Activated CD8-positive, alpha-beta T cell treated with anti-CD3 and anti-CD28 coated beads for 36 hours (primary cell): ENCODE results near the gene TRIM47. TPM values are rescaled to one million over a fixed set of nuclear protein-coding genes. Genes with fewer than 3 reads are reported as not detected.

Source experiments
- ATAC-seq: fragments of 200-7000 bp; cut with Tn5 transposase; one replicate; pipeline ENCODE4 v1.10.0; 2021; ENCODE audit warnings: mild to moderate bottlenecking, moderate library complexity
- CTCF ChIA-PET: fragments of 350-600 bp; sonication (Branson Sonifier 250); formaldehyde crosslinking; loops from one replicate; lab custom pipeline; 2021; ENCODE audit warnings: antibody characterized with exemption; lab: Charles Lee
- POLR2A ChIA-PET: fragments of 350-600 bp; sonication (Branson Sonifier 250); formaldehyde crosslinking; loops from one replicate; lab custom pipeline; 2021; ENCODE audit warnings: antibody characterized with exemption; lab: Charles Lee
- DNase-seq: peaks from one replicate; pipeline ENCODE4 v3.0.0-alpha.2; 2020
- H3K27ac Mint-ChIP-seq: one replicate; pipeline ENCODE4 v1.8.0; 2021; ENCODE audit warnings: mild to moderate bottlenecking, mixed read lengths
- H3K27me3 Mint-ChIP-seq: one replicate; pipeline ENCODE4 v1.8.0; 2021; ENCODE audit warnings: mixed read lengths
- H3K36me3 Mint-ChIP-seq: one replicate; pipeline ENCODE4 v1.8.0; 2021; ENCODE audit warnings: low read depth, mixed read lengths
- H3K4me1 Mint-ChIP-seq: one replicate; pipeline ENCODE4 v1.8.0; 2021; ENCODE audit warnings: low read depth, mixed read lengths
- H3K4me3 Mint-ChIP-seq: one replicate; pipeline ENCODE4 v1.8.0; 2021; ENCODE audit warnings: mild to moderate bottlenecking, moderate library complexity, mixed read lengths
- H3K9me3 Mint-ChIP-seq: one replicate; pipeline ENCODE4 v1.8.0; 2021; ENCODE audit warnings: mixed read lengths
- intact Hi-C: fragments of 100-400 bp; cut with micrococcal nuclease; formaldehyde crosslinking; loops from one replicate; pipeline ENCODE4 v1.10.0; 2022
- total RNA-seq, 2 experiments: library from RNA; stranded (reverse); gene quantifications; one replicate each; pipeline ENCODE4 v1.2.3, GENCODE V29; 2021
- TF ChIP-seq, protein P1 (sequence below): fragments of 200-600 bp; IDR thresholded peaks from one replicate; pipeline ENCODE4 v1.8.0; 2022; ENCODE audit warnings: antibody characterized with exemption, mild to moderate bottlenecking

Gene TRIM47
- total RNA-seq, 2 experiments from 2014 or later = 16.6 to 16.8 TPM

DNA sequence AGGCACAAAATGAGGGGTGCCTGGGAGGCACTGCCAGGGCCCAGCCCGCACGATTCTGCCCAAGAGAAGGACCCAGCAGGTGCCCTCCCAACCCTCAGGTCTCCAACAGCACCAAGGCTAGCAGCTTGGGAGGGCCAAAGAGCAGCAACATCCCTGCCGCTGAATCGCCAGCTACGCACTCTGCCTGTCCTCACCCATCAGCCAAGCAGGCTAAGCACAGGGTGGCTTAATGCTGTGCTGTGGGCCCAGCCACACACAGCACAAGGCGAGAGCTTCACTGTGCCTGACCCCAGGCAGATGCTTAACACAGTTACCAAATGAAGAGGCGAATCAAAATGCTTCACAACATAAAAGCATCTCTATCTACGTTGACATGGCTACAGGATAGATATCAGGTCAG is 36.9 kb upstream of the TRIM47 start:
- CTCF ChIA-PET = interaction anchor here (1.2 to 2.0 kb wide), 4 partner anchors 10 to 99 kb away, joined by 3 to 8 read pairs (median 6); partner anchors contain the start of gene MRPL38
- DNase-seq (no peak), ATAC-seq (no peak)
- Mint-ChIP-seq H3K9me3 (no peaks in the 10 kb centered on the region), H3K4me3 (no peak overlapping the region), H3K27me3 (no peaks in the 10 kb centered on the region), H3K4me1 (no peaks in the 10 kb centered on the region), H3K27ac (no peak overlapping the region), H3K36me3 (peaks cover 3% of the 10 kb centered on the region)
- TF ChIP-seq, protein P1, sequence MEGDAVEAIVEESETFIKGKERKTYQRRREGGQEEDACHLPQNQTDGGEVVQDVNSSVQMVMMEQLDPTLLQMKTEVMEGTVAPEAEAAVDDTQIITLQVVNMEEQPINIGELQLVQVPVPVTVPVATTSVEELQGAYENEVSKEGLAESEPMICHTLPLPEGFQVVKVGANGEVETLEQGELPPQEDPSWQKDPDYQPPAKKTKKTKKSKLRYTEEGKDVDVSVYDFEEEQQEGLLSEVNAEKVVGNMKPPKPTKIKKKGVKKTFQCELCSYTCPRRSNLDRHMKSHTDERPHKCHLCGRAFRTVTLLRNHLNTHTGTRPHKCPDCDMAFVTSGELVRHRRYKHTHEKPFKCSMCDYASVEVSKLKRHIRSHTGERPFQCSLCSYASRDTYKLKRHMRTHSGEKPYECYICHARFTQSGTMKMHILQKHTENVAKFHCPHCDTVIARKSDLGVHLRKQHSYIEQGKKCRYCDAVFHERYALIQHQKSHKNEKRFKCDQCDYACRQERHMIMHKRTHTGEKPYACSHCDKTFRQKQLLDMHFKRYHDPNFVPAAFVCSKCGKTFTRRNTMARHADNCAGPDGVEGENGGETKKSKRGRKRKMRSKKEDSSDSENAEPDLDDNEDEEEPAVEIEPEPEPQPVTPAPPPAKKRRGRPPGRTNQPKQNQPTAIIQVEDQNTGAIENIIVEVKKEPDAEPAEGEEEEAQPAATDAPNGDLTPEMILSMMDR = no peak
- intact Hi-C loops = no loop called here
- POLR2A ChIA-PET = interaction anchor here (0.8 kb wide), 1 partner anchor 13 kb away, joined by 3 read pairs; no protein-coding TSS in a partner anchor

DNA sequence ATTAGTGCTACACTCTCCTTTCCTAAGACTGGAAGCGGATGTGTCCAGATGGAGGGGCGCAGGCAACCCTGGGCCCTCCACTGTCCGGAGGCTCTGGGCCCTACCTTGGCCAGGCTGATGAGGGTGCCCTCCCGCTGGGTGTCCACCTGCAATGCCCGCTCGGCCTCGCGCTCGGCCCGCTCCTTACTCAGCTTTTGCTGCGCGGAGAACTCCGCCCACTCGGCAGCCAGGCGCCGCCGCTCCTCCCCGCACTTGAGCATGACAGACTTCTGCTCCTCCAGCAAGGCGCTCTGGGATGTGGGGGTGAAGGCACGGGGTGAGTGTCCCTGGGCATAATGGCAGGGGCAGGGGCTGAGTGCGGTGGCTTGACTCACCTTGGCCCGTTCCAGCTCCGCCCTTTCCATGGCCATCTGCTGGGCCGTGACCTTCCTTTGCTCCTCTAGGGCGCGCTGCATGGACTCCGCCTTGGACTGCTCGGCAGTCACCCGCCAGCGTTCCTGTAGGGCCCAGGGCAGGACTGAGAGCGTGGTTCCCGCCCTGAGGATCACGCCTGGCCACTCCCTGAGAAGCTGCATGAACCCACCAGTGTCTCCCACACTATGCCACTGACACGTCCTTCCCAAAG is 36.4 kb upstream of the TRIM47 start:
- no peak for DNase-seq
- TF ChIP-seq, protein P1 = no peak
- ATAC-seq = no peak
- Mint-ChIP-seq H3K36me3 (peaks cover 3% of the 10 kb centered on the region), H3K4me1 (peaks cover 2% of the 10 kb centered on the region), H3K4me3 (no peak overlapping the region), H3K27me3 (no peaks in the 10 kb centered on the region), H3K9me3 (no peaks in the 10 kb centered on the region), H3K27ac (no peak overlapping the region)
- ChIA-PET CTCF (interaction anchor here (1.2 kb wide), 1 partner anchor 13 kb away, joined by 3 read pairs; no protein-coding TSS in a partner anchor), POLR2A (interaction anchor here (0.8 kb wide), 1 partner anchor 12 kb away, joined by 3 read pairs; no protein-coding TSS in a partner anchor)
- intact Hi-C loops = no loop called here

DNA sequence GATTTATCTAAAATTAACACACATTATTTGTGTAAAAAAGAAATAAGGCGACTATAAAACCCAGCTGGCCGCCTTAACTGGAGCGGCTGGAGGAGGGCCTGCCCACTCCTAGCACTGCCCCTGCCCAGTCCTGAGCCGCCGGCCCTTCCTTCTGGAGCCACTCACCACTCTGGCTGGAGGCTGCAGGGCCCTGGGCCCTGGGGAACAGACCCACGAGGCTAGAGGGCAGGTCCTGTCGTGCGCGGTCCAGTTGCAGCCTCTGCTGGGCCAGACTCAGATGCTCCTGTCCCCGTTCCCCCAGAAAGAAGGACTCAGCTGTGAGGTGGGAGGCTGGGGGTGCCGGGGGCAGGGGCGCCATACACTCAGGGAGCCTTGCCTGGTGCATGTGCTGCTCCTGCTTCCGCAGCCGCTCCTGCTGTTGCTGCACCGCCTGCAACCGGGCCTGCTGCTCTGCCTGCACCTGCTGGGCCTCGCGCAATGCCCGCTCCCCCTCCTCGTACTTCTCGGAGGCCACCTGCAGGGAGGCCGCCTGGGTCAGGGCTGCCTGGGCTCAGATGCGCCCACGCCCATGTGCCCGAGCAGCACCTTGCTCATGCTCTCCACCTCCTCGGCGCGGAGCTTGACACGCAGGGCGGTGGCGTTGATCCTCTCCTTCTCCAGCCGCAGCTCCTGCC is 35.3 kb upstream of the TRIM47 start:
- Mint-ChIP-seq H3K27ac (no peak overlapping the region), H3K36me3 (peaks cover 4% of the 10 kb centered on the region), H3K27me3 (no peaks in the 10 kb centered on the region), H3K9me3 (no peaks in the 10 kb centered on the region), H3K4me3 (no peak overlapping the region), H3K4me1 (peaks cover 2% of the 10 kb centered on the region)
- intact Hi-C loops = no loop called here
- DNase-seq (no peak), ATAC-seq (no peak)
- TF ChIP-seq, protein P1 = no peak
- CTCF ChIA-PET = no interaction called here
- POLR2A ChIA-PET = interaction anchor here (0.5 kb wide), 1 partner anchor 332 kb away, joined by 3 read pairs; no protein-coding TSS in a partner anchor

DNA sequence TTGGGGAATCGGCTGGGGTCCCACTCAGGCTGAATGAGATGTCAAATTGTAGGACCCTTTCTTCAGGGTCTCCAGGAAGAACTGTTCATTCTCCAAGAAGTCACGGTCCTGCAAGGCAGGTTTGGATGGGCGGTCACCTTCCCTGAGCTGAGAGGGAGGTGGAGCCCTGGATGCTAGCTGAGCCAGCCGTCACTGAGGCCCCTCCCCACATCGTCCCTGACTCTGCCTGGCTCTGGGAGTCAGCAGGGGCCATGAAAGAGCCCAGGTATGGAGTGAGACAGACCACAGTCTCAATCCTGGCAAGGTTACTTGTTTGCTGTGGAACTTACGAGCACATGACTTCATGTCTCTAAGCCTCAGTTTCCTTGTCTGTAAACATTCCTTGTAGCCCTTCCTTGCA is 32.3 kb upstream of the TRIM47 start:
- ChIA-PET CTCF (interaction anchor here (0.7 to 11.4 kb wide), 5 partner anchors 16 to 612 kb away, joined by 3 to 165 read pairs (median 3); partner anchors contain the start of gene CDK3), POLR2A (interaction anchor here (0.9 kb wide), 1 partner anchor 94 kb away, joined by 3 read pairs; no protein-coding TSS in a partner anchor)
- Mint-ChIP-seq H3K27ac (no peak overlapping the region), H3K27me3 (no peaks in the 10 kb centered on the region), H3K36me3 (peaks cover 2% of the 10 kb centered on the region), H3K4me3 (no peak overlapping the region), H3K9me3 (no peaks in the 10 kb centered on the region), H3K4me1 (peaks cover 7% of the 10 kb centered on the region)
- ATAC-seq (no peak), DNase-seq (no peak)
- intact Hi-C loops = no loop called here
- TF ChIP-seq, protein P1 = no peak
